ENCODE data around the gene ITSN1. TPM values are rescaled to one million over a fixed set of nuclear protein-coding genes. Genes with fewer than 3 reads are reported as not detected.

The ITSN1 gene
- total and polyA plus RNA-seq, 4 donors: 20.3 to 112 (median 40.2) TPM

DNA sequence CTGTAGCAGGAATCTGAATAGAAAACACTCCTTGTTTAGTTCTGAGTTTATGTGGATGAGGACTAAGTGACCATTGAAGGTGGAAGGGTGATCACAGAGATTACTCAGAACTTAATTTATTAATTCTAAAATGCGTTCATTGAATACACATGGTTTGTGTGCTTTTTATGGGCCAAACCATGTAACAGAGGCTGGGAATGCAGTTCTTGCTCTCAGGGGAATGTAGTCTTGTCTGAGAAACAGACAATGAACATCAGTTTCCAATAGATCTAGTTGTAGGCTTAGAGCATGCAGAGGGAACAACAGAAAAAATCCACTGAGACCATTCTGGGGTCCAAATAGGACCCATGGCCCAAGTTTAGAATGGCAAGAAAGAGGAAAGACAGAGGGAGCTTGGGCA, 46.1 kb downstream of the ITSN1 start:
- WGBS: 80% methylated on average over 1 of the region's 1 CpG
- TF ChIP-seq RXRA (IDR thresholded peaks at IDR 0.05) (no peak), YY1 (IDR thresholded peaks at IDR 0.05) (no peak), RAD21 (IDR thresholded peaks at IDR 0.05) (no peak)
- TF ChIP-seq, protein P1, sequence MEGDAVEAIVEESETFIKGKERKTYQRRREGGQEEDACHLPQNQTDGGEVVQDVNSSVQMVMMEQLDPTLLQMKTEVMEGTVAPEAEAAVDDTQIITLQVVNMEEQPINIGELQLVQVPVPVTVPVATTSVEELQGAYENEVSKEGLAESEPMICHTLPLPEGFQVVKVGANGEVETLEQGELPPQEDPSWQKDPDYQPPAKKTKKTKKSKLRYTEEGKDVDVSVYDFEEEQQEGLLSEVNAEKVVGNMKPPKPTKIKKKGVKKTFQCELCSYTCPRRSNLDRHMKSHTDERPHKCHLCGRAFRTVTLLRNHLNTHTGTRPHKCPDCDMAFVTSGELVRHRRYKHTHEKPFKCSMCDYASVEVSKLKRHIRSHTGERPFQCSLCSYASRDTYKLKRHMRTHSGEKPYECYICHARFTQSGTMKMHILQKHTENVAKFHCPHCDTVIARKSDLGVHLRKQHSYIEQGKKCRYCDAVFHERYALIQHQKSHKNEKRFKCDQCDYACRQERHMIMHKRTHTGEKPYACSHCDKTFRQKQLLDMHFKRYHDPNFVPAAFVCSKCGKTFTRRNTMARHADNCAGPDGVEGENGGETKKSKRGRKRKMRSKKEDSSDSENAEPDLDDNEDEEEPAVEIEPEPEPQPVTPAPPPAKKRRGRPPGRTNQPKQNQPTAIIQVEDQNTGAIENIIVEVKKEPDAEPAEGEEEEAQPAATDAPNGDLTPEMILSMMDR (IDR thresholded peaks at IDR 0.05; ENCODE audit: low read depth, low read length, missing input control): no peak

DNA sequence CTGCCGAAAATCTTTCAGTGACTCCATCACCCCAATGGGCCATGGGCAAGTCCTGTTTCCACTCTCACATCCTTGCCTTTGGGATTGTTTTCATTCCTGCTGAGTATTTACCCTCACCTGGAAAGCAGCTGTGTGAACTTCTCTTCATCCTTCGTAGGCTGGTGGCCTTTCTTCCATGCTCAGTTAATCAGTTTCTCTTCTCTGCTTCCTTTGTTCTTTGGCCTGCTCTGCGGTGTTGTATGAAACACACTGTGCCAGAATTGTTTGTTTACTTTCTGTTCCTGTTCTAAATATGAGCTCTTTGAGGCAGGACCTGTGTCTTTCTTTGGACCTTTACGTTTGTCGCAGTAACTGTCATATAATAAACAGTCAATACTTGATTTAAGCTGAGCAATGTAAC, 48.6 kb downstream of the ITSN1 start:
- H3K9me3 ChIP-seq (ENCODE audit: control insufficient read depth in 4 of 4, low read length in 3 of 4): no peaks in the 10 kb centered on the region
- H3K36me3 ChIP-seq (ENCODE audit: control insufficient read depth in 4 of 4, insufficient read depth in 3 of 4, low read depth in 1 of 4, low read length in 3 of 4): no peaks in the 10 kb centered on the region
- TF ChIP-seq HNF4A (conservative IDR thresholded peaks at IDR 0.05): peak in 1 of 2 donors; percentile 24
- TF ChIP-seq RAD21 (IDR thresholded peaks at IDR 0.05): no peak
- TF ChIP-seq EGR1 (IDR thresholded peaks at IDR 0.05; ENCODE audit: low read depth in 2 of 2): no peak
- TF ChIP-seq FOXA2 (IDR thresholded peaks at IDR 0.05): peak; percentile 17
- no peak for DNase-seq (ENCODE audit: low spot score)
- peaks cover 0 to 12% (median 4%) of the 10 kb centered on the region in 4 donors for H3K4me1 ChIP-seq (ENCODE audit: control insufficient read depth in 4 of 4, insufficient read depth in 4 of 4, low read length in 3 of 4)
- H3K27me3 ChIP-seq (ENCODE audit: control insufficient read depth in 4 of 4, insufficient read depth in 4 of 4, low read length in 3 of 4): no peaks in the 10 kb centered on the region
- no peak overlapping the region for H3K4me3 ChIP-seq (ENCODE audit: low read depth in 1 of 3, low read length in 3 of 3)
- no peak overlapping the region for H3K27ac ChIP-seq (ENCODE audit: low read depth in 1 of 2, low read length in 2 of 2)
- 40% methylated on average over 5 of the region's 5 CpGs for WGBS
- H3K9ac ChIP-seq (ENCODE audit: low read depth in 1 of 2, low read length in 2 of 2): no peak overlapping the region

More for the DNA sequence above, 46.1 kb downstream of the ITSN1 start:
- H3K4me1 ChIP-seq (ENCODE audit: control insufficient read depth in 4 of 4, insufficient read depth in 4 of 4, low read length in 3 of 4): peaks cover 4 to 36% (median 14%) of the 10 kb centered on the region in 4 donors
- no peak for DNase-seq (ENCODE audit: low spot score)
- H3K9me3 ChIP-seq (ENCODE audit: control insufficient read depth in 4 of 4, low read length in 3 of 4): no peaks in the 10 kb centered on the region
- no peak overlapping the region for H3K9ac ChIP-seq (ENCODE audit: low read depth in 1 of 2, low read length in 2 of 2)
- H3K4me3 ChIP-seq (ENCODE audit: low read depth in 1 of 3, low read length in 3 of 3): no peak overlapping the region
- H3K36me3 ChIP-seq (ENCODE audit: control insufficient read depth in 4 of 4, insufficient read depth in 3 of 4, low read depth in 1 of 4, low read length in 3 of 4): no peaks in the 10 kb centered on the region
- H3K27ac ChIP-seq (ENCODE audit: low read depth in 1 of 2, low read length in 2 of 2): no peak overlapping the region
- H3K27me3 ChIP-seq (ENCODE audit: control insufficient read depth in 4 of 4, insufficient read depth in 4 of 4, low read length in 3 of 4): no peaks in the 10 kb centered on the region

DNA sequence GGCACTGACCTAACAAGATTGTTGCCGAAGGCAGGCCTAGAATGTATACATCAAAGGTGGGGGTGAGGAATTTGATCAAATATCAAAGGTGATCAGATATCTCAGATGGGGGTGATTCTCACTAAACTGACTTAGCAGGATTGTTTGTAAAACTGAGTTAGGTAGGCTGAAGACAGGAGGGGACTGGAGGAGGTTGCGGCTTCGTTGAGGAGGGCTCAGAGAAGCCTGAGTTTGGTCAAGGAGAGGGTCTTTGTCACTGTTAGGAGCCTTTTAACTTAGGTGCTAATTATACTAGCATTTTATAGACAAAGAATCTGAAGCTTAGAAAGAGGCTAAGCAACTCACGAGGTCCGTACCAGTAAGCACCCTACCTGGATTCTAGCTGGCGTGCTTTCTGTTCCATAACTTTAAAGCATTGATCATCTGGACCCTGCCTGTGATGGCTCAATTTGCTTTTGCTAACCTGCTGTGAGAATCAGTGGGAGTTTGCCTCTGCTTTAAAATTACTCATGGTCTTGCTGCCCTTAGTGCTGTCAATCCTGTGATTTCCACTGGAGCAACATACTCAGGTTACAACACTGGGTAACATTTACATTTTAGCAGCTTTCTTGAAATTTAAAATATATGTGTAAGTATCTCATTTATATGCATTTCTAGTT, 49.8 kb downstream of the ITSN1 start:
- Histone ChIP-seq H3K4me1 (ENCODE audit: control insufficient read depth in 4 of 4, insufficient read depth in 4 of 4, low read length in 3 of 4) (peaks cover 0 to 9% (median 6%) of the 10 kb centered on the region in 4 donors), H3K36me3 (ENCODE audit: control insufficient read depth in 4 of 4, insufficient read depth in 3 of 4, low read depth in 1 of 4, low read length in 3 of 4) (no peaks in the 10 kb centered on the region), H3K9ac (ENCODE audit: low read depth in 1 of 2, low read length in 2 of 2) (no peak overlapping the region), H3K9me3 (ENCODE audit: control insufficient read depth in 4 of 4, low read length in 3 of 4) (no peaks in the 10 kb centered on the region), H3K27me3 (ENCODE audit: control insufficient read depth in 4 of 4, insufficient read depth in 4 of 4, low read length in 3 of 4) (no peaks in the 10 kb centered on the region), H3K27ac (ENCODE audit: low read depth in 1 of 2, low read length in 2 of 2) (no peak overlapping the region), H3K4me3 (ENCODE audit: low read depth in 1 of 3, low read length in 3 of 3) (no peak overlapping the region)
- TF ChIP-seq, protein P2, sequence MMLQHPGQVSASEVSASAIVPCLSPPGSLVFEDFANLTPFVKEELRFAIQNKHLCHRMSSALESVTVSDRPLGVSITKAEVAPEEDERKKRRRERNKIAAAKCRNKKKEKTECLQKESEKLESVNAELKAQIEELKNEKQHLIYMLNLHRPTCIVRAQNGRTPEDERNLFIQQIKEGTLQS (IDR thresholded peaks at IDR 0.05): no peak
- TF ChIP-seq RXRA (IDR thresholded peaks at IDR 0.05) (no peak), NR2F2 (IDR thresholded peaks at IDR 0.05) (no peak), FOXA2 (IDR thresholded peaks at IDR 0.05) (no peak), EGR1 (IDR thresholded peaks at IDR 0.05; ENCODE audit: low read depth in 2 of 2) (no peak), RAD21 (IDR thresholded peaks at IDR 0.05) (no peak), GABPA (IDR thresholded peaks at IDR 0.05 in 1 of 2, conservative IDR thresholded peaks at IDR 0.05 in 1 of 2) (no peak), SP1 (IDR thresholded peaks at IDR 0.05) (no peak), YY1 (IDR thresholded peaks at IDR 0.05) (no peak)
- TF ChIP-seq, protein P3, sequence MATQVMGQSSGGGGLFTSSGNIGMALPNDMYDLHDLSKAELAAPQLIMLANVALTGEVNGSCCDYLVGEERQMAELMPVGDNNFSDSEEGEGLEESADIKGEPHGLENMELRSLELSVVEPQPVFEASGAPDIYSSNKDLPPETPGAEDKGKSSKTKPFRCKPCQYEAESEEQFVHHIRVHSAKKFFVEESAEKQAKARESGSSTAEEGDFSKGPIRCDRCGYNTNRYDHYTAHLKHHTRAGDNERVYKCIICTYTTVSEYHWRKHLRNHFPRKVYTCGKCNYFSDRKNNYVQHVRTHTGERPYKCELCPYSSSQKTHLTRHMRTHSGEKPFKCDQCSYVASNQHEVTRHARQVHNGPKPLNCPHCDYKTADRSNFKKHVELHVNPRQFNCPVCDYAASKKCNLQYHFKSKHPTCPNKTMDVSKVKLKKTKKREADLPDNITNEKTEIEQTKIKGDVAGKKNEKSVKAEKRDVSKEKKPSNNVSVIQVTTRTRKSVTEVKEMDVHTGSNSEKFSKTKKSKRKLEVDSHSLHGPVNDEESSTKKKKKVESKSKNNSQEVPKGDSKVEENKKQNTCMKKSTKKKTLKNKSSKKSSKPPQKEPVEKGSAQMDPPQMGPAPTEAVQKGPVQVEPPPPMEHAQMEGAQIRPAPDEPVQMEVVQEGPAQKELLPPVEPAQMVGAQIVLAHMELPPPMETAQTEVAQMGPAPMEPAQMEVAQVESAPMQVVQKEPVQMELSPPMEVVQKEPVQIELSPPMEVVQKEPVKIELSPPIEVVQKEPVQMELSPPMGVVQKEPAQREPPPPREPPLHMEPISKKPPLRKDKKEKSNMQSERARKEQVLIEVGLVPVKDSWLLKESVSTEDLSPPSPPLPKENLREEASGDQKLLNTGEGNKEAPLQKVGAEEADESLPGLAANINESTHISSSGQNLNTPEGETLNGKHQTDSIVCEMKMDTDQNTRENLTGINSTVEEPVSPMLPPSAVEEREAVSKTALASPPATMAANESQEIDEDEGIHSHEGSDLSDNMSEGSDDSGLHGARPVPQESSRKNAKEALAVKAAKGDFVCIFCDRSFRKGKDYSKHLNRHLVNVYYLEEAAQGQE (IDR thresholded peaks at IDR 0.05): no peak
- TF ChIP-seq, protein P4, sequence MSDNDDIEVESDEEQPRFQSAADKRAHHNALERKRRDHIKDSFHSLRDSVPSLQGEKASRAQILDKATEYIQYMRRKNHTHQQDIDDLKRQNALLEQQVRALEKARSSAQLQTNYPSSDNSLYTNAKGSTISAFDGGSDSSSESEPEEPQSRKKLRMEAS (IDR thresholded peaks at IDR 0.05): no peak
- TF ChIP-seq, protein P1 (IDR thresholded peaks at IDR 0.05; ENCODE audit: low read depth, low read length, missing input control): no peak
- TF ChIP-seq, protein P5, sequence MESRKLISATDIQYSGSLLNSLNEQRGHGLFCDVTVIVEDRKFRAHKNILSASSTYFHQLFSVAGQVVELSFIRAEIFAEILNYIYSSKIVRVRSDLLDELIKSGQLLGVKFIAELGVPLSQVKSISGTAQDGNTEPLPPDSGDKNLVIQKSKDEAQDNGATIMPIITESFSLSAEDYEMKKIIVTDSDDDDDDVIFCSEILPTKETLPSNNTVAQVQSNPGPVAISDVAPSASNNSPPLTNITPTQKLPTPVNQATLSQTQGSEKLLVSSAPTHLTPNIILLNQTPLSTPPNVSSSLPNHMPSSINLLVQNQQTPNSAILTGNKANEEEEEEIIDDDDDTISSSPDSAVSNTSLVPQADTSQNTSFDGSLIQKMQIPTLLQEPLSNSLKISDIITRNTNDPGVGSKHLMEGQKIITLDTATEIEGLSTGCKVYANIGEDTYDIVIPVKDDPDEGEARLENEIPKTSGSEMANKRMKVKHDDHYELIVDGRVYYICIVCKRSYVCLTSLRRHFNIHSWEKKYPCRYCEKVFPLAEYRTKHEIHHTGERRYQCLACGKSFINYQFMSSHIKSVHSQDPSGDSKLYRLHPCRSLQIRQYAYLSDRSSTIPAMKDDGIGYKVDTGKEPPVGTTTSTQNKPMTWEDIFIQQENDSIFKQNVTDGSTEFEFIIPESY (IDR thresholded peaks at IDR 0.05): no peak
- no peak for DNase-seq (ENCODE audit: low spot score)
- WGBS: 95% methylated on average over 6 of the region's 6 CpGs

All from liver (tissue), 9 donors.